SK-N-SH (cell line): Measurements from ENCODE around the gene ZNF775. TPM values are rescaled to one million over a fixed set of nuclear protein-coding genes. Genes with fewer than 3 reads are reported as not detected.

ENCODE experiments used
- CTCF ChIA-PET: fragments of 300-600, 350-600 bp; formaldehyde crosslinking; extraction: SDS; loops from one replicate; lab custom pipeline; 2021; lab: Yijun Ruan, JAX
- POLR2A ChIA-PET: fragments of 350-600 bp; sonication (Branson Sonifier 250); formaldehyde crosslinking; extraction: SDS; loops from one replicate; lab custom pipeline; 2020; ENCODE audit warnings: antibody characterized with exemption, inconsistent platforms; lab: Yijun Ruan, JAX
- DNase-seq: peaks from one replicate; pipeline ENCODE4 v3.0.0; 2012
- H2AFZ ChIP-seq: fragments of 200-600 bp; sonication (generic); 2 replicates; pipeline ENCODE4 v1.8.1; 2016; ENCODE audit warnings: antibody characterized with exemption, mild to moderate bottlenecking, low read depth
- H3F3A ChIP-seq: fragments of 200-600 bp; sonication (generic); replicated peaks from 2 replicates; pipeline ENCODE3; 2016; ENCODE audit warnings: antibody characterized with exemption, mild to moderate bottlenecking; ENCODE audit not compliant: insufficient read depth
- H3K27ac ChIP-seq, 2 experiments: fragments of 200-500 bp in 1 of 2; fragments of 200-600 bp in 1 of 2; sonication (Bioruptor generic) in 1 of 2; sonication (generic), shearing (Covaris generic) in 1 of 2; 2 replicates each; pipeline versions ENCODE4 v1.5.1 to v1.6.1; 2014 to 2016; ENCODE audit warnings: low read depth in 2 of 2, inconsistent platforms in 1 of 2, low read length in 1 of 2, mild to moderate bottlenecking in 1 of 2, mixed read lengths in 1 of 2
- H3K27me3 ChIP-seq: fragments of 200-600 bp; sonication (generic), shearing (Covaris generic); 2 replicates; pipeline ENCODE4 v1.6.1; 2016; ENCODE audit warnings: mixed run types; ENCODE audit not compliant: insufficient read depth
- H3K36me3 ChIP-seq, 2 experiments: fragments of 200-500 bp in 1 of 2; fragments of 200-600 bp in 1 of 2; sonication (Bioruptor generic) in 1 of 2; sonication (generic) in 1 of 2; replicated peaks in 1 of 2; 2 replicates each; pipeline versions ENCODE3 to v1.5.1; 2014 to 2016; ENCODE audit warnings: low read length in 1 of 2, mild to moderate bottlenecking in 1 of 2; ENCODE audit not compliant: insufficient read depth in 2 of 2, control insufficient read depth in 1 of 2
- H3K4me1 ChIP-seq, 2 experiments: fragments of 200-500 bp in 1 of 2; fragments of 200-600 bp in 1 of 2; sonication (Bioruptor generic) in 1 of 2; sonication (generic), shearing (Covaris generic) in 1 of 2; 2 replicates each; pipeline versions ENCODE4 v1.5.1 to v1.6.1; 2014 to 2016; ENCODE audit warnings: low read depth in 1 of 2, low read length in 1 of 2, mixed run types in 1 of 2; ENCODE audit not compliant: insufficient read depth in 2 of 2, control insufficient read depth in 1 of 2
- H3K4me2 ChIP-seq: fragments of 200-600 bp; sonication (generic), shearing (Covaris generic); 2 replicates; pipeline ENCODE4 v1.6.1; 2017; ENCODE audit warnings: mixed run types
- H3K4me3 ChIP-seq, 2 experiments: fragments of 200-500 bp in 1 of 2; fragments of 200-600 bp in 1 of 2; sonication (Bioruptor generic) in 1 of 2; sonication (generic), shearing (Covaris generic) in 1 of 2; 2 replicates each; pipeline versions ENCODE4 v1.5.1 to v1.8.1; 2014 to 2016; ENCODE audit warnings: low read depth in 2 of 2, inconsistent platforms in 1 of 2, low read length in 1 of 2, mild to moderate bottlenecking in 1 of 2, mixed read lengths in 1 of 2, moderate library complexity in 1 of 2
- H3K79me2 ChIP-seq: fragments of 200-600 bp; sonication (generic); 2 replicates; pipeline ENCODE4 v1.8.1; 2017; ENCODE audit warnings: mild to moderate bottlenecking; ENCODE audit not compliant: insufficient read depth
- H3K9ac ChIP-seq: fragments of 200-600 bp; sonication (generic); 2 replicates; pipeline ENCODE4 v1.6.1; 2017; ENCODE audit warnings: mixed run types
- H3K9me2 ChIP-seq: fragments of 200-600 bp; sonication (generic); 2 replicates; pipeline ENCODE4 v1.6.1; 2017; ENCODE audit warnings: mixed run types
- H3K9me3 ChIP-seq: fragments of 200-600 bp; sonication (generic); 2 replicates; pipeline ENCODE4 v1.6.1; 2017; ENCODE audit warnings: mixed run types, mild to moderate bottlenecking, moderate library complexity
- H4K20me1 ChIP-seq: fragments of 200-600 bp; sonication (generic); 2 replicates; pipeline ENCODE4 v1.6.1; 2017; ENCODE audit warnings: mild to moderate bottlenecking, mixed run types; ENCODE audit not compliant: insufficient read depth
- CHD2 ChIP-seq: fragments of 150-350 bp; IDR thresholded peaks from 2 replicates; pipeline ENCODE4 v1.6.1; 2018; ENCODE audit warnings: low read length; ENCODE audit not compliant: partially characterized antibody
- ELF1 ChIP-seq: IDR thresholded peaks from 2 replicates; pipeline ENCODE4 v1.4.0; 2012
- EP300 ChIP-seq, 2 experiments: IDR thresholded peaks; 2 replicates each; pipeline versions ENCODE4 v1.4.0 to v1.6.1; 2012; ENCODE audit warnings: borderline replicate concordance in 1 of 2, low read depth in 1 of 2, low read length in 1 of 2
- FOSL2 ChIP-seq: IDR thresholded peaks from 2 replicates; pipeline ENCODE4 v1.4.0; 2012; ENCODE audit warnings: low read depth, mild to moderate bottlenecking, moderate library complexity, borderline replicate concordance
- FOXM1 ChIP-seq: IDR thresholded peaks from 2 replicates; pipeline ENCODE4 v1.4.0; 2012; ENCODE audit warnings: low read depth, mild to moderate bottlenecking
- MXI1 ChIP-seq: IDR thresholded peaks from 2 replicates; pipeline ENCODE4 v1.6.1; 2012; ENCODE audit warnings: mild to moderate bottlenecking, low read depth, low read length, improper control_type of control experiment
- SMC3 ChIP-seq: IDR thresholded peaks from 2 replicates; pipeline ENCODE4 v1.6.1; 2012; ENCODE audit warnings: low read depth, low read length, improper control_type of control experiment
- YY1 ChIP-seq: IDR thresholded peaks from 2 replicates; pipeline ENCODE4 v1.4.0; 2012; ENCODE audit warnings: low read depth, mild to moderate bottlenecking
- WGBS: methylation state at CpG from one replicate; pipeline ENCODE4 v1.1.6; 2017; ENCODE audit warnings: low lambda C conversion rate; 5-methylcytosine and 5-hydroxymethylcytosine counted together
- polyA plus RNA-seq, 3 experiments: library from polyadenylated mRNA; depleted of rRNA; stranded (reverse); fragments of >200 nt; gene quantifications; 2 replicates each; pipeline ENCODE4 v1.2.3, GENCODE V29; 2012
- TF ChIP-seq, protein P1 (sequence below): IDR thresholded peaks from 2 replicates; pipeline ENCODE4 v1.4.0; 2012; ENCODE audit warnings: low read depth, borderline replicate concordance
- TF ChIP-seq, protein P2 (sequence below): fragments of 200-600 bp; sonication (generic); IDR thresholded peaks from 2 replicates; pipeline ENCODE4 v1.6.1; 2017; ENCODE audit warnings: antibody characterized with exemption, mild to moderate bottlenecking, moderate library complexity

Gene ZNF775
- polyA plus RNA-seq, 1 of the 3 experiments (the other 2 are of a cell fraction): 5.0 TPM

DNA sequence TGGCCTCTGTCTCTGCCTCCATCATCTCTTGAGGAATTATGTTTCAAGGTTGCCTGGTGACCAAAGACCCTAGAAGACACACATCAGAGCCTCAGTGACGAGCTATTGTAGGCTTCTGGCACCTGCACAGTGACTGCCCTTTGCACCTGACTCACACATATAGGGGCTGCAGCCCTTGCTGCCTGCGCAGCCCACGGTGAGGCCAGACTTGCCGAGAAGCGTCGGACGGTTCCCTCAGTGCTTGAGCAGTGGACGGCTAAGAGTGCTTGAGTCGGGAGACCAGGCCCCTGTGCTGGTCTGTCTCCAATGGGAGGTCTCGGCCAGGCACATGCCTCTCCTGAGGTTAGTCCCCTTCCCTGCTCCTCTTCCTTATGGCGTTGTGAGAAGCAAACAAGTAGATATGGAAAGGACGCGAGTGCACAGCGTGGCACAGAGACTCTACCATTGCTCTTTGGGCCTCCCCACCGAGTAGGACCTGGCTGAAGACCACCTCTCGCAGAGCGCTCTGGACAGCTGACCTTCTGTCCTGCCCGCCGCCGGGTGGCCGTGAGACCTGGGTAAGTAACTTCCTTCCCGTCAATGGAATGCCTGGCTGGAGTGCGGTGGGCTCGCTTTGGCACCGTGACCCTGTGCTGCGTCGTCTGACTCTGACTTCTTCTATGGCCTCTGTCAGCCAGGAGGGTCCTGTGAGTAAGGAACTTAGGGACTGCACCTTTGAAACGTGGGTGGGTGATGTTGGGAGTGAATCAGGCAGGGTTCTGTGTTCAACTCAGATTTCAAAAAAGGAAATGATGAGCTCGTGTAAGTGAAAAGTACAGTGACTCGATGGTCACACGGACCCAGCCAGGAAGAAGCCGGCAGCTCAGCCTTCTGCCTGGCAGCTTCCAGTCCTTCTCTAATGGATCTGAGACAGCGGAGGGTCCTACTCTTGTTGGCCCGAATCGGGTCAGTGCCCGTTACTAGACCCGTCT lies 33.7 kb downstream of the ZNF775 start:
- Histone ChIP-seq H3K36me3 (peaks cover 0 to 6% of the 10 kb centered on the region in 2 experiments), H2AFZ (no peak overlapping the region), H3F3A (no peaks in the 10 kb centered on the region), H4K20me1 (no peaks in the 10 kb centered on the region), H3K4me2 (no peak overlapping the region), H3K9me3 (no peaks in the 10 kb centered on the region), H3K27ac (no peak overlapping the region), H3K9me2 (no peaks in the 10 kb centered on the region)
- 81% methylated on average over 37 of the region's 37 CpGs for WGBS
- CTCF ChIA-PET: interaction anchor here (0.7 to 2.8 kb wide), 3 partner anchors 9 to 57 kb away, joined by 3 to 8 read pairs (median 5); no protein-coding TSS in a partner anchor
- TF ChIP-seq, protein P1, sequence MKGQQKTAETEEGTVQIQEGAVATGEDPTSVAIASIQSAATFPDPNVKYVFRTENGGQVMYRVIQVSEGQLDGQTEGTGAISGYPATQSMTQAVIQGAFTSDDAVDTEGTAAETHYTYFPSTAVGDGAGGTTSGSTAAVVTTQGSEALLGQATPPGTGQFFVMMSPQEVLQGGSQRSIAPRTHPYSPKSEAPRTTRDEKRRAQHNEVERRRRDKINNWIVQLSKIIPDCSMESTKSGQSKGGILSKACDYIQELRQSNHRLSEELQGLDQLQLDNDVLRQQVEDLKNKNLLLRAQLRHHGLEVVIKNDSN: no peak
- TF ChIP-seq ELF1 (no peak), SMC3 (no peak), MXI1 (no peak), YY1 (no peak)
- TF ChIP-seq, all 33 proteins: peak for 0
- H3K9ac ChIP-seq: no peak overlapping the region
- H3K79me2 ChIP-seq: no peaks in the 10 kb centered on the region
- no peak overlapping the region for H3K4me3 ChIP-seq
- peak; percentile 10 for DNase-seq
- POLR2A ChIA-PET: no interaction called here
- H3K4me1 ChIP-seq: no peaks in the 10 kb centered on the region
- no peaks in the 10 kb centered on the region for H3K27me3 ChIP-seq

DNA sequence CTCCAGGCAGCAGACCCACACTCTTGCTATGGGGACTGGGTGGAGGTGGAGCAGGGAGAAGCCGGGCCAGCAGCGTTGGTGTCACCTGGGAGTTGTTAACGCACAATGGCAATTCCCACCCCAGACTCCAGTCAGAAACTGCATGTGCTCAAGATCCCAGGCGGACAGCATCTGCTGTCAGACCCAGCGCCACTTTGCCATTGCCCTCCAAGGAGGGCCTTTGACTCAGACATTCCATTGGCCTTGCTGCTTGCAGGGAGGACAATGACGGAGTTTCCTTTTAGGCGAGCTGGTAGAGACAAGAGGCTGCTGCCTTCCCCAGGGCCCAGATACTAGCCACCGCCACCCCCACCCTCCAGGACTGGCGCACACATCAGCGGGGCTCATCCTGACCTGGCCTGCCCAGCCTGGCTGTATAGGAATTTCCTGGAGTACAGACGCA lies 34.5 kb downstream of the ZNF775 start:
- Histone ChIP-seq H3K9me3 (no peaks in the 10 kb centered on the region), H2AFZ (no peak overlapping the region), H3K27ac (no peak overlapping the region), H3K4me3 (no peak overlapping the region), H3K27me3 (no peaks in the 10 kb centered on the region), H3K9me2 (no peaks in the 10 kb centered on the region), H4K20me1 (no peaks in the 10 kb centered on the region), H3K4me1 (no peaks in the 10 kb centered on the region), H3F3A (no peaks in the 10 kb centered on the region), H3K79me2 (no peaks in the 10 kb centered on the region), H3K9ac (no peak overlapping the region), H3K4me2 (no peak overlapping the region), H3K36me3 (peaks cover 0 to 4% of the 10 kb centered on the region in 2 experiments)
- TF ChIP-seq, protein P2, sequence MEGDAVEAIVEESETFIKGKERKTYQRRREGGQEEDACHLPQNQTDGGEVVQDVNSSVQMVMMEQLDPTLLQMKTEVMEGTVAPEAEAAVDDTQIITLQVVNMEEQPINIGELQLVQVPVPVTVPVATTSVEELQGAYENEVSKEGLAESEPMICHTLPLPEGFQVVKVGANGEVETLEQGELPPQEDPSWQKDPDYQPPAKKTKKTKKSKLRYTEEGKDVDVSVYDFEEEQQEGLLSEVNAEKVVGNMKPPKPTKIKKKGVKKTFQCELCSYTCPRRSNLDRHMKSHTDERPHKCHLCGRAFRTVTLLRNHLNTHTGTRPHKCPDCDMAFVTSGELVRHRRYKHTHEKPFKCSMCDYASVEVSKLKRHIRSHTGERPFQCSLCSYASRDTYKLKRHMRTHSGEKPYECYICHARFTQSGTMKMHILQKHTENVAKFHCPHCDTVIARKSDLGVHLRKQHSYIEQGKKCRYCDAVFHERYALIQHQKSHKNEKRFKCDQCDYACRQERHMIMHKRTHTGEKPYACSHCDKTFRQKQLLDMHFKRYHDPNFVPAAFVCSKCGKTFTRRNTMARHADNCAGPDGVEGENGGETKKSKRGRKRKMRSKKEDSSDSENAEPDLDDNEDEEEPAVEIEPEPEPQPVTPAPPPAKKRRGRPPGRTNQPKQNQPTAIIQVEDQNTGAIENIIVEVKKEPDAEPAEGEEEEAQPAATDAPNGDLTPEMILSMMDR: no peak
- no peak for TF ChIP-seq FOSL2
- no peak for TF ChIP-seq CHD2
- TF ChIP-seq EP300 (IDR thresholded peaks at IDR 0.05; ENCODE audit: borderline replicate concordance in 1 of 2, low read depth in 1 of 2, low read length in 1 of 2): no peak
- no peak for TF ChIP-seq FOXM1
- peak; percentile 20 for DNase-seq
- ChIA-PET POLR2A (no interaction called here), CTCF (interaction anchor here (0.7 to 2.8 kb wide), 3 partner anchors 8 to 58 kb away, joined by 3 to 8 read pairs (median 5); no protein-coding TSS in a partner anchor)
- 95% methylated on average over 11 of the region's 11 CpGs for WGBS
